Activated CD4-positive, alpha-beta memory T cell treated with anti-CD3 and anti-CD28 coated beads, Interleukin-2, amount 10 ng/mL, durations not matched to agents 7 days and 5 days (primary cell): ENCODE results near the gene ATP1A4. TPM values are rescaled to one million over a fixed set of nuclear protein-coding genes. Genes with fewer than 3 reads are reported as not detected.
"Not testable (repeated sequence)": the region's sequence is repeated elsewhere in the genome, so short reads cannot be mapped to it uniquely, and the experiment has no call there.

Source experiments
- CTCF ChIA-PET: fragments of 350-600 bp; sonication (Branson Sonifier 250); formaldehyde crosslinking; loops from one replicate; lab custom pipeline; 2021; ENCODE audit warnings: antibody characterized with exemption, inconsistent platforms; lab: Charles Lee
- POLR2A ChIA-PET: fragments of 350-600 bp; sonication (Branson Sonifier 250); formaldehyde crosslinking; loops from one replicate; lab custom pipeline; 2021; ENCODE audit warnings: antibody characterized with exemption; lab: Charles Lee
- DNase-seq: peaks from one replicate; pipeline ENCODE4 v3.0.0-alpha.2; 2020
- H3K27ac Mint-ChIP-seq: one replicate; pipeline ENCODE4 v1.8.0; 2021; ENCODE audit warnings: mild to moderate bottlenecking, mixed read lengths
- H3K27me3 Mint-ChIP-seq: one replicate; pipeline ENCODE4 v1.8.0; 2021; ENCODE audit warnings: mixed read lengths
- H3K36me3 Mint-ChIP-seq: one replicate; pipeline ENCODE4 v1.8.0; 2021; ENCODE audit warnings: low read depth, mixed read lengths
- H3K4me1 Mint-ChIP-seq: one replicate; pipeline ENCODE4 v1.8.0; 2021; ENCODE audit warnings: mixed read lengths
- H3K4me3 Mint-ChIP-seq: one replicate; pipeline ENCODE4 v1.8.0; 2021; ENCODE audit warnings: mild to moderate bottlenecking, mixed read lengths
- H3K9me3 Mint-ChIP-seq: one replicate; pipeline ENCODE4 v1.8.0; 2021; ENCODE audit warnings: mixed read lengths
- total RNA-seq, 2 experiments: library from RNA; stranded (reverse); gene quantifications; one replicate each; pipeline ENCODE4 v1.2.3, GENCODE V29; 2021

ATP1A4 gene
- under 1 TPM in 1 of 2 experiments, not detected in 1; 0.33 TPM for total RNA-seq

DNA sequence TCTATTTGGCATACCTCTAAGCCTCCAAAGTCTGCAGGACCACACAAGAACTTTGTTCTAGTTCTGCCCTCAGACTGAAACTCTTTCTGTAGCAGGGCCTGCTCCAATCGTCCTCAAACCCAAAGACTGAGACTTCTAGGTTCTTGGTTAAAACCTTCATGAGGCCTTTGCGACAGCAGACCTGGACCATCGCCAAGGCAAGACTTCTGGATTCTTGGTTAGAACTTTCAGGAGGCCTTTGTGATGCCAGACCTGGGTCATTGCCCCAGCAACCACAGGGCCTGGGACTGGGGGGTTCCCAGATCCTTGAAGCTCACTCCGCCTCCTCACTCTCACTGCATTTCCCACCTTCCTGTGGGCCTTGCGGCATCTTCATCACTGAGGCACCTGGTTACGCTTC is at the start of gene ATP1A4:
ATP1A4 (plus strand) TSS at position 301 of the 400 bp plus-strand sequence. CDS start 438 bp downstream, outside the sequence.
- ChIA-PET CTCF (no interaction called here), POLR2A (no interaction called here)
- H3K27ac Mint-ChIP-seq: no peak within 1 kb of the TSS
- H3K36me3 Mint-ChIP-seq: no peaks in the 10 kb centered on the region
- H3K4me1 Mint-ChIP-seq: no peaks in the 10 kb centered on the region
- H3K9me3 Mint-ChIP-seq: no peaks in the 10 kb centered on the region
- peaks cover 17% of the 10 kb centered on the region for H3K27me3 Mint-ChIP-seq
- DNase-seq: no peak
- no peak within 1 kb of the TSS for H3K4me3 Mint-ChIP-seq

DNA sequence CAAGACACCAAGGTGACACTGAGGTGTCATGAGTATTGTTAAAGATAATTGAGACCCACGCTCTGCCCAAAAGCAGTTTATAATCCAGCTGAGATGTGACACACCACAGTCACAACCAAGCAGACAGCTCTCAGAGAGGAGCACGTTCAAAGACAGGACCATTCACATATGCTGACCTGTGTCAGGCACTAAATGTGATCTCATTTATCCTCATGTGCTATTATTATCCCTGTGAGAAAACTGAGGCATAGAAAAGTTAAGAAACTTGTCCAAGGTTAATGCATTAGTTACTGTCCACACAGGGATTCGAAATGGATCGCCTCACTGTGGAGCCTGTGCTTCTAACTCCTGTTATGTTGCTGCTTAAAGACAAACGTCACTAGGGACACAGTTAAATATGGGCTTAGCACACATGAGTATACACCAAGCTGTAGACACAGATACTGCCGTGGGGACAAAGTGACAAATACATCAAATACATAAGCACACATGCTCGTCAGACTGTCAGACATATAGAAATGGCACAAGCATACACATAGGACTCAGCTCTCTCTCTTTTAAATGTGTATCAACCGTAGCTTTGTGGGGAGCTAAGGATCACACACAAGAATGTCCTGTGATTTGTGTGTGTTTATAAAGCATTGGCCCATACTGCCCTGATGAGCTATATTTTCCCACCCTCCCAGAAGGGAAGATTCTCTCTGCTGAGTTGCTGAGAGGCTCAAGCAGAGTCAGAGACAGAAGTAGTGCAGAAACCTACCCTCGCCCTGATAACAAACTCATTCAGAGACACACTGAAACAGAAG is 49.5 kb upstream of the ATP1A4 start:
- H3K27me3 Mint-ChIP-seq: peaks cover 7% of the 10 kb centered on the region
- H3K36me3 Mint-ChIP-seq: no peaks in the 10 kb centered on the region
- ChIA-PET POLR2A (interaction anchor here (1.1 to 1.6 kb wide), 6 partner anchors 13 to 189 kb away, joined by 3 to 5 read pairs (median 3); partner anchors contain the start of gene TAGLN2), CTCF (interaction anchor here (0.6 to 4.2 kb wide), 15 partner anchors 16 to 276 kb away, joined by 3 to 27 read pairs (median 4); partner anchors contain the start of genes DCAF8 and PEX19)
- no peak for DNase-seq
- H3K4me3 Mint-ChIP-seq: no peak overlapping the region
- peaks cover 26% of the 10 kb centered on the region for H3K4me1 Mint-ChIP-seq
- no peaks in the 10 kb centered on the region for H3K9me3 Mint-ChIP-seq
- H3K27ac Mint-ChIP-seq: no peak overlapping the region

DNA sequence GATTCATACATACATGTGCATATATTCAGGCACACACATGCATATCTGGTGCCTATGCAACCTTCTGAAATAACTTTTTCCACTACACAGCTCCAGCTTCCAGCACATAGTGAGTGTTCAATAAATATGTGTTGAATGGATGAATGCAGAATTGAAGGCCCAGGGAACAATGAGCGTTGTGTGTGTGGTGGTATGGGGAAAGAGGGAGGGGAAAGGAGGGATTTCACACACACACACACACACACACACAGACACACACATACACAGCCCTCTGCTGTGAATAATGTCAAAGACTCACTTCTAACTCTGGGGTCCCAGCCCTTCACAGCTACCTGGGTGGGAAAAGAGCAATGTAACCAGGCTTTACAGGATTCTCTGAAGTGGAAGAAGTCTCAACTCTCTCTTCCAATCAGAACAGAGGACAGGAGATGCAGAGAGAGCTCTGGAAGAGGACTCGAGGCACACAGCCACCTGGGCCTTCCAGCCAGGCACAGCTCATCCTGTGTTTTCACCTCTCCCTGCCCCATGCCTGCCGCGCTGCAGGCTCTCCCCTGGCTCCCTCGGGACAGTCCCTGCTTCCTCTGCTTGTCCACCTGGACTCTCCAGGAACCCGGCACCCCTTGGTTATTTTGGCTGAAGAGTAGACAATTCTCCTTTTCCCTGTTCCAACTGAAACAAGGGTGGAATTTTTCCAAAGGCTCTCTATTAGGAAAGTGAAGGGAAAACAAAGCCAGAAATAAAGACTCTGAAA is 47.6 kb upstream of the ATP1A4 start:
- no peak for DNase-seq
- Mint-ChIP-seq H3K27ac (no peak overlapping the region), H3K4me3 (no peak overlapping the region), H3K36me3 (no peaks in the 10 kb centered on the region), H3K9me3 (no peaks in the 10 kb centered on the region), H3K27me3 (peaks cover 7% of the 10 kb centered on the region), H3K4me1 (peaks cover 15% of the 10 kb centered on the region)
- POLR2A ChIA-PET: no interaction called here
- CTCF ChIA-PET: interaction anchor here (0.9 to 4.2 kb wide), 6 partner anchors 26 to 273 kb away, joined by 4 to 27 read pairs (median 5); no protein-coding TSS in a partner anchor

DNA sequence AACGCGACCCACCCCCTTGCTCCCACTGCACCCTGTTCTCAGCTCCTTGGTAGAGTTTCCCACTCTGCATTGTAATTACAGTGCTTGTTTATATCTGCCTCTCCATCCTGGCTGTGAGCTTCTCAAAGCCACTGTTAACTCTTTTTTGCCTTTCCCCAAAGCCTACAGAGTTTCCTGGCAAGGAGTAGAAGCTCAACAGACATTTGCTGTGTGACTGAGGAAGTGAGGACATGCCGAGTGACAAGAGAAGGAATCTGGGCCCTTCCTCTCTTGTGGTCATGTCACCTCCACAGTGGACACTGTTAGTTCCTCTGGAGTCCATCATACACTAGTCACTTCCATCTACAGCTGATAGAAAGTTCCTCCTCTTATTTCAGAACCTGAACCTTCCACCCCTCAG is 46.9 kb upstream of the ATP1A4 start:
- POLR2A ChIA-PET: no interaction called here
- DNase-seq: no peak
- H3K9me3 Mint-ChIP-seq: no peaks in the 10 kb centered on the region
- no peak overlapping the region for H3K27ac Mint-ChIP-seq
- H3K4me1 Mint-ChIP-seq: peaks cover 9% of the 10 kb centered on the region
- H3K4me3 Mint-ChIP-seq: no peak overlapping the region
- no peaks in the 10 kb centered on the region for H3K36me3 Mint-ChIP-seq
- CTCF ChIA-PET: interaction anchor here (0.9 to 4.2 kb wide), 5 partner anchors 26 to 272 kb away, joined by 3 to 21 read pairs (median 6); no protein-coding TSS in a partner anchor
- peaks cover 7% of the 10 kb centered on the region for H3K27me3 Mint-ChIP-seq

DNA sequence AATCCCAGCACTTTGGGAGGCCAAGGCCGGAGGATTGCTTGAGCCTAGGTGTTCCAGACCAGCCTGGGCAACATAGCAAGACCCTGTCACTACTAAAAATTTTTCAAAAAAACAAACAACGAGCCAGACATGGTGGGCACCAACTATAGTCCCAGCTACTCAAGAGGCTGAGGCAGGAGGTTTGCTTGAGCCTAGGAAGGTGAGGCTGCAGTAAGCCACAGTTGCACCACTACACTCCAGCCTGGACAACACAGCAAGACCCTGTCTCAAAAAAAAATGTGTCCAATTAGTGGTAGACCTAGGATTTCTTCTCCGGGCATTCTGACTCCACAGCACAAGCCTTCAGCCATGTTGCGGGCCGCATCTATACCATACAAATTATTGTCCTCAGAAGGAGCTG is 46.2 kb upstream of the ATP1A4 start:
- peaks cover 7% of the 10 kb centered on the region for H3K4me1 Mint-ChIP-seq
- no peaks in the 10 kb centered on the region for H3K36me3 Mint-ChIP-seq
- POLR2A ChIA-PET: no interaction called here
- no peak for DNase-seq
- H3K27ac Mint-ChIP-seq: no peak overlapping the region
- no peaks in the 10 kb centered on the region for H3K9me3 Mint-ChIP-seq
- peaks cover 7% of the 10 kb centered on the region for H3K27me3 Mint-ChIP-seq
- no peak overlapping the region for H3K4me3 Mint-ChIP-seq
- CTCF ChIA-PET: interaction anchor here (0.6 to 4.2 kb wide), 6 partner anchors 19 to 1598 kb away, joined by 3 to 21 read pairs (median 6); no protein-coding TSS in a partner anchor

DNA sequence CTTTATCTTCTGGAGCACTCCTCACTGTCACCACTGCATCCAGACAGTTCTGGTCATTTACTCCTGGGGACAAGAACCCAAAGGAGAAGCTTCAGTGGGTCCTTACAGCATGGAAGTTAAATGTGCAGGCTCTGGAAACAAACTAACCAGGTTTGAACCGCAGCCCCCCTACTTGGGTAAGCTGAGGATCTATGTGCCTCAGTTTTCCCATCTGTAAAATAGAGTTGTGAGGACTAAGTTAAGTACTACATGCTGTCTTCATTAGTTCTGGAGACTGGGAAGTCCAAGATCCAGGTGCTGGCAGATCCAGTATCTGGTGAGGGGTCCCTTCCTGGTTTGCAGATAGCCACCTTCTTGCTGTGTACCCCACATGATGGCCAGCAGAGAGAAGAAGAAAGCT is 43.9 kb upstream of the ATP1A4 start:
- Mint-ChIP-seq H3K27ac (no peak overlapping the region), H3K27me3 (peaks cover 11% of the 10 kb centered on the region), H3K4me1 (no peaks in the 10 kb centered on the region), H3K9me3 (no peaks in the 10 kb centered on the region), H3K36me3 (no peaks in the 10 kb centered on the region), H3K4me3 (no peak overlapping the region)
- ChIA-PET CTCF (interaction anchor here (1.2 to 1.8 kb wide), 2 partner anchors 9 to 145 kb away, joined by 3 to 5 read pairs; partner anchors contain the start of gene IGSF8), POLR2A (interaction anchor here (1.5 kb wide), 1 partner anchor 8 kb away, joined by 3 read pairs; no protein-coding TSS in a partner anchor)
- no peak for DNase-seq

DNA sequence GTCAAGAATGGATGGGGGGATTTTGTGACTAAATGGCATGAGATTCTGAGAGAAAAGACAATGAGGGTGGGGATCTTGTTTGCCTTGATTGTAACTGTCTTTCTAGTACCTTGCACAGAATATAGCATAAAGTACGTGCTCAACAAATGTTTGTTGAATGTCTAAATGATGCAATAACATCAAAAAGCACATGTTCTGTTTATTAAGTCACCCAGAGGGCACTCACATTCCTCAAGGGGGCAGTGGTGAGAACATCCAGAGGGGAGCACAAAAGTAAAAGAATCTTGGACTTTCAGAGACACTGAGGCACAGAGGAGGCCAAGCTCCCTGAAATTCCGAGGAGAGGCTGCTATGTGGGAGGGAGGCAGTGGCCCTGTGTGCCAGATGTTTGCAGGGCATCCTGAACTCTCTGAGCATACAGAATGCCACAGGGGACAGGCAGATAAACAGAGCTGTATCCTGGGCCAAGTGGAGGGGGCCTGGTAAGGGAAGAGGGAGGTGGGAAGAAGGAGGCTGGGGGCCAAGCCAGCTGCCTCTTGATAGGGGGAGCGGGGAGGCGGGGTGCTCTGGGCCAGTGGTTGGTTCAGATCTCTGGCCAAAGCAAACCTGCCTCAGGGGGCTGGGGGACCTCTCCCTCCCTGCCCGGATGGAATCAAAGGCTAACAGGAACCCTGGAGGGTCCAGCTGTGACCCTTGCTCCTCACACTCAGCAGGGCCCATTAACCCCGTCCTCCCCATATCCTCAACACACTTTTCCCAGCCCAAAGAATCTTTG is 42.3 kb upstream of the ATP1A4 start:
- Mint-ChIP-seq H3K4me1 (no peaks in the 10 kb centered on the region), H3K27ac (no peak overlapping the region), H3K27me3 (peaks cover 17% of the 10 kb centered on the region), H3K36me3 (no peaks in the 10 kb centered on the region), H3K4me3 (no peak overlapping the region), H3K9me3 (no peaks in the 10 kb centered on the region)
- CTCF ChIA-PET: interaction anchor here (1.8 kb wide), 1 partner anchor 143 kb away, joined by 5 read pairs; no protein-coding TSS in a partner anchor
- peak; percentile 35 for DNase-seq
- POLR2A ChIA-PET: interaction anchor here (1.0 to 1.5 kb wide), 3 partner anchors 10 to 154 kb away, joined by 3 to 4 read pairs (median 3); partner anchors contain the start of gene DCAF8

DNA sequence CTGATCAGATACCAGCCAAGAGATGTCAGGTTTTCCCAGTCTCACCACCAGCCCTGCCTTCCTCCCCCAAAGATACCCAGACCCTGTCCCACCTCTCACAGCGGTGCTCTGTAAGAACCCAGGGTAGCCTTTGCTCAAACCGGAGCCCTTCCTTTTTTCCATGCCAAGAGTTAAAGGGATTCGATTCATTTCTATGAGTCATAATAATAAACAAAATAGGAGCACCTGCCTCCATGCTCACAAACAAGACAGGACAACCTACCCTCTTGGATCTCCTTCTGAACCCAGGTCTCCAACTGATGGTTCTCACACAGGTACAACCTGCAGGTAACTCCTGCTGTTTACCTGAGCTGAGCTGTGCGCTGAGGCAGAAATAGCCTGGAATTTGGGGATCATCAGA is 41.7 kb upstream of the ATP1A4 start:
- no peaks in the 10 kb centered on the region for H3K36me3 Mint-ChIP-seq

DNA sequence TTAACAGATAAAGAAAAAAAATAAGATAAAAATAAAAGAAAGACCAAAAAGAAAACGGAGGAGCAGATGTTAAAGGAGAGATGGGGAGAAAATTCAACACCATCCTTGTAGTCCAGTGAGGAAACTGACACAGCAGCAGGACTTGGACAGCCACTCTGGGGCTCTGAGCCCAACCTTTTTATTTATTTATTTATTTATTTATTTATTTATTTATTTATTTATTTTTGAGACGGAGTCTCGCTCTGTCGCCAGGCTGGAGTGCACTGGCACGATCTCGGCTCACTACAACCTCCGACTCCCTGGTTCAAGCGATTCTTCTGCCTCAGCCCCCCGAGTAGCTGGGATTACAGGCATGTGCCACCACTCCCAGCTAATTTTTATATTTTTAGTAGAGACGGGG is 39.9 kb upstream of the ATP1A4 start:
- POLR2A ChIA-PET, H3K36me3 Mint-ChIP-seq, H3K4me3 Mint-ChIP-seq, H3K4me1 Mint-ChIP-seq, DNase-seq, H3K27ac Mint-ChIP-seq, H3K9me3 Mint-ChIP-seq: not testable (repeated sequence)
- CTCF ChIA-PET: interaction anchor here (1.4 kb wide), 1 partner anchor 266 kb away, joined by 3 read pairs; no protein-coding TSS in a partner anchor
- peaks cover 13% of the 10 kb centered on the region for H3K27me3 Mint-ChIP-seq

More for the DNA sequence above, 41.7 kb upstream of the ATP1A4 start:
- Mint-ChIP-seq H3K4me3 (no peak overlapping the region), H3K9me3 (no peaks in the 10 kb centered on the region), H3K27me3 (peaks cover 17% of the 10 kb centered on the region), H3K27ac (no peak overlapping the region), H3K4me1 (no peaks in the 10 kb centered on the region)
- CTCF ChIA-PET: interaction anchor here (1.0 to 1.6 kb wide), 2 partner anchors 24 to 142 kb away, joined by 3 to 4 read pairs; no protein-coding TSS in a partner anchor
- no peak for DNase-seq
- POLR2A ChIA-PET: interaction anchor here (1.4 kb wide), 1 partner anchor 153 kb away, joined by 4 read pairs; the partner anchor contains the start of gene DCAF8

DNA sequence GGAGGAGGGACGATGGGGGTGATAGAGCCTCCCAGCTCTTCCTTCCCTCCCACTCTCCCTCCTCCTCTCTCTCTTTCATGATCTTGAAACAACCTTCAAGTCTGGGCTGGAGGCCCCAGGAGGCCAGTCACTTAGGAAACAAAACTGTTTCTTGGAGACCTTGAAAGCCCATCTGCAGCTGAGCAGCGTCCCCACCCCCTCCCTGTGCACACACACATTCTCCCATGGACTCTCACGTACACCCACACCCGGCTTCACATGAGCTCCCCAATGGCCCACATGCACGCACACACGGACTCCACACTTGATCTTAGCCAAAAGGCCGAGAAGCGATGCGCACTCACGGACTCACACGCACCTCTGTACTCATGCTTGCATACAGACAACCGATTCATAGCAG is 39.0 kb upstream of the ATP1A4 start:
- Mint-ChIP-seq H3K9me3 (no peaks in the 10 kb centered on the region), H3K27me3 (peaks cover 16% of the 10 kb centered on the region), H3K4me3 (no peak overlapping the region)

DNA sequence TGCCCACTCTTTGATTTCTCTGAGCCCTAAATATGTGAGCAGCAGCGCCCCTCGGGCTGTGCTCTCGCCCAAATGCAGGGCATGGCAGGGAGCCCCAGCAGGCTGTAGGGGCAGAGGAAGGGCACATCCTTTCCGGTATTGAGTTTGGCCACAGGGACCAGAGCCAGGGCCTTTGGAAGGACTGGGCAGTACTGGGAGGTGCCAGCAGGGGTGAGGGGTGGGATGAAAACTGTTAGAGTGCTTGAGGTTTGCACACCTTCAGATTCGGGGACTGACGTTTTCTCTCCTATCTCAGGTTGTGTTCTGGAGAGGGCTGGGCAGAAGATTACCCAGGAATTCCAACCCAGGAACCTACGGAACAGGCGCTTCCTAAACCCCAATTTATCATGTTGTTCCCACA is 38.0 kb upstream of the ATP1A4 start:
- no peaks in the 10 kb centered on the region for H3K9me3 Mint-ChIP-seq
- no peaks in the 10 kb centered on the region for H3K36me3 Mint-ChIP-seq
- H3K4me1 Mint-ChIP-seq: no peaks in the 10 kb centered on the region
- no peak for DNase-seq
- H3K4me3 Mint-ChIP-seq: no peak overlapping the region
- H3K27me3 Mint-ChIP-seq: peaks cover 20% of the 10 kb centered on the region
- ChIA-PET CTCF (no interaction called here), POLR2A (no interaction called here)
- H3K27ac Mint-ChIP-seq: no peak overlapping the region

More for the DNA sequence above, 39.0 kb upstream of the ATP1A4 start:
- Mint-ChIP-seq H3K27ac (no peak overlapping the region), H3K36me3 (no peaks in the 10 kb centered on the region), H3K4me1 (no peaks in the 10 kb centered on the region)
- ChIA-PET CTCF (interaction anchor here (1.4 kb wide), 1 partner anchor 265 kb away, joined by 3 read pairs; no protein-coding TSS in a partner anchor), POLR2A (no interaction called here)
- DNase-seq: no peak

DNA sequence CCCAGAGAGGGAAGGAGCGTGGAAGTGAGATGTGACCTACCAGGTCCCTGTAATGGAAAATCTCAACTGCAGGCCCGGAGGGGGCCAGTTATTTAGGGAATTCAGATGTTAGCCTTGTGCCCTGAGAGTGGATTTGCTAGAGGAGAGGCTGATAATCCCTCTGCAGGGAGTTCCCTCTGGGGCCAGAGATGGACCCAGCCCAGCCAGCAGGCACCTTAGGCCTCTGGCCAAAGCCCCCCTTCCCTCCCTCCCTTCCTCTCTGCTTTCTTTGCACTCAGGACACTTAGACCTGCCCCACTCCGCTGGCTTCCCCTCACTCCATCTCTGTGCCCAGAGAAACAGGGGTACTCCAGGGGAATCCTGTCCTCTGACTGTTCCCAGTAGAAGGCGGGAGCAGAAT is 37.3 kb upstream of the ATP1A4 start:
- no peak overlapping the region for H3K27ac Mint-ChIP-seq
- H3K9me3 Mint-ChIP-seq: no peaks in the 10 kb centered on the region
- no peaks in the 10 kb centered on the region for H3K36me3 Mint-ChIP-seq
- POLR2A ChIA-PET: no interaction called here
- H3K4me1 Mint-ChIP-seq: no peaks in the 10 kb centered on the region
- peaks cover 23% of the 10 kb centered on the region for H3K27me3 Mint-ChIP-seq
- no peak for DNase-seq
- H3K4me3 Mint-ChIP-seq: no peak overlapping the region
- CTCF ChIA-PET: no interaction called here
